Mesenteric fat pad (tissue), 1 donor: ENCODE measurements around the gene MCF2L. TPM values are rescaled to one million over a fixed set of nuclear protein-coding genes. Genes with fewer than 3 reads are reported as not detected.

Source experiments
- DNase-seq: peaks from one replicate; pipeline ENCODE4 v3.0.0-alpha.2; 2020; ENCODE audit warnings: low spot score
- total RNA-seq: library from RNA; stranded (reverse); fragmentation: NEBNext Ultra II Directional; extraction: Animal tissue kit (Norgen Biotek cat#: 25700); gene quantifications from one replicate; pipeline ENCODE4 v1.2.1, GENCODE V29; 2021
- donor health status: DM: yes; HTN: yes; CAD: no.

The MCF2L gene
- total RNA-seq, 1 donor from 2014 or later: 97.6 TPM

- peak; percentile 74 for DNase-seq
Observed at GRCh38 chr13:113142876-113143275, 173.9 kb downstream of the MCF2L start.

DNA sequence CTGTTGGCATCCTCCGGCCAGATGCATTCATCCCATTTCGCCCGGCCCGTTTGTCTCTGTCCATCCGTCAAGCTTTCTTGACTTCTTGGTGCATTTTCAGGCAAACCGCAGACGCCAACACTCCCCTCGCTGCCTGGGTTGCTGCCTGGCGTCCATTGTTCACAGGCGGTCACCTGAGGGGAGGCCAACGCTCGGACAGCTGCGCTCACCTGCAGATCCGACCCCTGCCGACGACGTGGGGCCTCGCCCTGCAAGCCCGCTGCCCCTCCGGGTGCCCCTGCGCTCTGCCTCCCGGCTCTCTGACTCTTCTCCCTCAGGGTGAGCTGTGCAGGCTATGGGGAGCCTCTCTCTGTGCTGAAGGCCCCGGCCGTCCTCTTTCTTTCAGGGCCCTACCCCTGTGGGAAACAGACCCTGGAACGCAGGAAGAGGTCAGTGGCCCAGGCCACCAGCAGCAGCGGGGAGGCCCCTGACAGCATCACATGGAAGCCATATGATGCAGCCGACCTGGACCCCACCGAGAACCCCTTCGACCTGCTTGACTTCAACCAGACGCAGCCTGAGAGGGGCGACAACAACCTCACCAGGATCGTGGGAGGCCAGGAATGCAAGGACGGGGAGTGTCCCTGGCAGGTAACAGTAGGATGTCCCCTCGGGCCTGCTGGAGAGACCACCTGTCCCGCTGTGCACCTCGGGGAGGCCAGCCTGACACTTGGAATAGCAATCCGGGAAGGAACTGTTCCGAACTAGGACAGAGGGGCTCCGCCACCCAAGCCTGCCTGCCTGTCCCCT, 174.6 kb downstream of the MCF2L start:
- peak; percentile 87 for DNase-seq

GRCh38 chr13:113144255-113144629, 175.2 kb downstream of the MCF2L start:
- peak; percentile 84 for DNase-seq

- DNase-seq: peak; percentile 26
Observed at GRCh38 chr13:113145496-113145895, 176.5 kb downstream of the MCF2L start.

DNA sequence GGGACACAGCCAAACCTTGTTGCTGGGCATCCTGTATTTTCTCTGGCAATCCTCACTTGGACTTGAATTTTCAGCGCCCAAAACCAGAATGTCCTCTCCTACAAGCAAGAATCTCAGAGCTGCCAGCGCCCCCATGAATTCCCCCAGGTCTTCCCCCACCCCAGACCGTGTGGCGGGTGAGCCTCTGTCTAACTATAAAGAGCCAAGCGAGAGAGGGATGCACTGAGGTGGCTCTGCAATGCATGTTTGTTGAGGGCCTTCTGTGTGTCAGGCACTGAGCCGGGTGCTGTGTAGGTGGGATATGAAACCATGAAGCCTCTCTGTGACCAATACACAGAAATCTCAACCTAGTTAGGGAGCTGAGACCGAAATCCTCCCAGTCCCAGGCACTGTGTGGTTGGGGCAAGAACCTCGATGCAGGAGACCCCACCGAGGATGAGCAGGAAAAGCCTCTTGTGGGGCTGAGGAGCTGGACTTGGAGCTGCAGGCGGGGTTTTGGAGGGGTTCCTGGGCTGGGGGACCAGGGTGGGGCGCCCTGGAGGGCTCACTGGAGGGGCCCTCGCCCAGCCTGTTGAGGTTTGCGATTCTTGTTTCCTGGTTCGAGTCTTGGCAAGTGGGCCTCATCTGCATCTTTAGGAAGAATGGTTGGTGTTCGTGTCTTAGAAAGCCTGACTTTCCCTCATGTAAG, 177.0 kb downstream of the MCF2L start:
- DNase-seq: peak; percentile 65

DNA sequence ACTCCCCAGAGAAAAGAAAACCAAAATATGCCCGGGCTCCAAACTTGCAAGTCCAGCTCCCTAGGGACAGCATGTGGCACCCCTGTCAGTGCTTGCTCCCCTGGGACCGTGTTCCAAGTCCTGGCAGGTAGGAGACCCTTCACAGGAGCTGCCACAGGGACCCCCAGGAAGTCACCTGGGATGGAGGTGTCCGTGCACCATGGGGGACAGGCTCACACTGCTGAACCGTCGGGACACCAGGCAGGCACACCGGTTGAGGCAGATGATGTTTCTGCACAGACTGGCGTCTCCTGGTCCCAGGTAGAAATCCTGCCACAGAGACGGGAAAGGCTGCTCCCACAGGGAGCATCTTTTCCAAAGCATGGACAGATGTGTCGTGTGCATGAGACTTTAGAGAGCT, 177.7 kb downstream of the MCF2L start:
- peak; percentile 59 for DNase-seq

GRCh38 chr13:113147206-113147605, 178.2 kb downstream of the MCF2L start:
- DNase-seq: peak; percentile 69

DNA sequence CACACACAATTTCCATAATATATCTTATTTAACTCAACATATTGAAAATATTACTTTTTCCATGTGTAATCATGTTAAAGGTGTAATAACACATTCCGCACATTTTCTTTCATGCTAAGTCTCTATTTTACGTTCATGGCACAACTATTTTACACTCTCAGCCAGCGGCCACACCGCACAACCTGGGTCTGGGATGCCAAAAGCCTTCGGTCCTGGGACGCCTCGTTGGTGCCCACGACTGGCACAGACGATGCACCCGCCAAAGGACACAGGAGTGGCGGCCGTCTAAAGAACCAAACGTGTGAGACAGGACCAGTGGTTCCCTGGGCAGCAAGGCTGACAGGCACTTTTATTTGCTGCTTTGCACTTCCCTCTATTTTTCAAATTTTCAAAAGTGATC, 179.4 kb downstream of the MCF2L start:
- peak; percentile 20 for DNase-seq

GRCh38 chr13:113148940-113149503, 180.0 kb downstream of the MCF2L start:
- DNase-seq: peak; percentile 73

Other genes with a start within 250 kb of the MCF2L start
- gene F7, start 136.6 kb downstream of the MCF2L start, total RNA-seq: 0.35 TPM
- gene F10, start 153.6 kb downstream of the MCF2L start, total RNA-seq: 6.6 TPM
- gene PROZ, start 189.4 kb downstream of the MCF2L start, total RNA-seq: not detected
- 37.4 TPM for gene PCID2, start 239.5 kb downstream of the MCF2L start, total RNA-seq
- gene CUL4A, start 240.4 kb downstream of the MCF2L start, total RNA-seq: 67.0 TPM